Ovary (tissue), 3 donors: ENCODE results near the gene LGI1.

Experiments
- CTCF ChIP-seq, 3 donors: fragments of 450-650 bp in 2 of 3; fragments of 200-600 bp in 1 of 3; IDR thresholded peaks; one replicate each; pipeline versions ENCODE4 v1.5.1 to v1.8.0; 2016 to 2022; ENCODE audit warnings: antibody characterized with exemption in 3 of 3, mild to moderate bottlenecking in 1 of 3
- POLR2A ChIP-seq: fragments of 450-650 bp; IDR thresholded peaks from one replicate; pipeline ENCODE4 v1.6.1; 2017; ENCODE audit warnings: antibody characterized with exemption, mild to moderate bottlenecking, moderate library complexity
- donor health status: DM: no; HTN: no; CAD: no.

GRCh38 chr10:93804200-93804599 lies 46.5 kb downstream of the LGI1 start:
- TF ChIP-seq CTCF (IDR thresholded peaks at IDR 0.05) (no peak), POLR2A (no peak)
